HepG2 (cell line): ENCODE data around the gene REPIN1. TPM values are rescaled to one million over a fixed set of nuclear protein-coding genes. Genes with fewer than 3 reads are reported as not detected.

Experiments used
- ATAC-seq: fragments of 200-7000 bp; cut with Tn5 transposase; 3 replicates; pipeline ENCODE4 v1.9.1; 2020; ENCODE audit warnings: mild to moderate bottlenecking, moderate library complexity
- BruUV-seq: library from RNA; stranded (reverse); fragments of 400-500 nt; replicated peaks from 2 replicates; lab custom pipeline; 2021; lab: Mats Ljungman, UMichigan
- CTCF ChIA-PET: fragments of 300-600 bp; formaldehyde crosslinking; extraction: SDS; loops from one replicate; lab custom pipeline; 2021; ENCODE audit warnings: low total read pairs, inconsistent platforms, low intra/inter-chr PET ratio; lab: Yijun Ruan, JAX
- POLR2A ChIA-PET: fragments of 350-600 bp; sonication (Branson Sonifier 250); formaldehyde crosslinking; loops from one replicate; lab custom pipeline; 2020; ENCODE audit warnings: antibody characterized with exemption, inconsistent platforms; lab: Yijun Ruan, JAX
- DNase-seq: peaks from one replicate; pipeline ENCODE4 v3.0.0-alpha.2; 2015; ENCODE audit warnings: low spot score
- FAIRE-seq: peaks from 3 replicates; lab custom pipeline; 2011; peaks lifted over from hg19 to GRCh38; lab: Jason Lieb, UNC
- H2AFZ ChIP-seq: one replicate; pipeline ENCODE4 v1.6.1; 2011; ENCODE audit warnings: low read length, inconsistent platforms
- H3K27ac ChIP-seq: fragments of 300-600 bp; 3 replicates; pipeline ENCODE4 v1.8.0; 2011; ENCODE audit warnings: mixed run types, mild to moderate bottlenecking, mixed read lengths, low read length, inconsistent platforms; ENCODE audit not compliant: insufficient read depth; ENCODE audit errors: extremely low read length
- H3K27me3 ChIP-seq, 2 experiments: fragments of 200-600 bp in 1 of 2; 2 replicates in 1 of 2; 3 replicates in 1 of 2; pipeline versions ENCODE4 v1.6.0 to v1.8.0; 2011; ENCODE audit warnings: low read length in 2 of 2, mild to moderate bottlenecking in 2 of 2, moderate library complexity in 2 of 2, inconsistent platforms in 1 of 2; ENCODE audit not compliant: insufficient read depth in 2 of 2, control insufficient read depth in 1 of 2
- H3K36me3 ChIP-seq, 2 experiments: fragments of 200-600 bp in 1 of 2; replicated peaks in 1 of 2; 2 replicates in 1 of 2; 3 replicates in 1 of 2; pipeline versions ENCODE4 v1.5.1 to v1.8.0; 2011; ENCODE audit warnings: low read length in 2 of 2, inconsistent platforms in 1 of 2; ENCODE audit not compliant: insufficient read depth in 2 of 2, control insufficient read depth in 1 of 2
- H3K4me1 ChIP-seq: 2 replicates; pipeline ENCODE4 v1.5.1; 2012; ENCODE audit warnings: low read length, inconsistent platforms; ENCODE audit not compliant: insufficient read depth
- H3K4me2 ChIP-seq: 2 replicates; pipeline ENCODE4 v1.6.0; 2011; ENCODE audit warnings: low read depth, low read length, inconsistent platforms
- H3K4me3 ChIP-seq, 3 experiments: fragments of 200-600 bp in 1 of 3; sonication (generic), shearing (Covaris generic) in 1 of 3; replicated peaks in 1 of 3; 2 replicates each; pipeline ENCODE4 v1.5.1; 2011 to 2016; ENCODE audit warnings: low read length in 3 of 3, inconsistent platforms in 2 of 3, low read depth in 2 of 3, mild to moderate bottlenecking in 2 of 3, control low read depth in 1 of 3, mixed read lengths in 1 of 3; ENCODE audit not compliant: insufficient read depth in 1 of 3
- H3K79me2 ChIP-seq: one replicate; pipeline ENCODE4 v1.6.1; 2011; ENCODE audit warnings: low read length, inconsistent platforms; ENCODE audit not compliant: insufficient read depth
- H3K9ac ChIP-seq: 2 replicates; pipeline ENCODE4 v1.6.0; 2011; ENCODE audit warnings: mild to moderate bottlenecking, low read depth, low read length, inconsistent platforms; ENCODE audit not compliant: insufficient read depth
- H3K9me3 ChIP-seq: 2 replicates; pipeline ENCODE4 v1.5.1; 2012; ENCODE audit warnings: mild to moderate bottlenecking, low read length
- H4K20me1 ChIP-seq: 2 replicates; pipeline ENCODE4 v1.6.0; 2011; ENCODE audit warnings: inconsistent platforms, mild to moderate bottlenecking, low read length, moderate library complexity; ENCODE audit not compliant: insufficient read depth
- ASH2L ChIP-seq: fragments of 300-600, 200-600 bp; sonication (generic); IDR thresholded peaks from 2 replicates; pipeline ENCODE4 v1.7.0; 2017; ENCODE audit warnings: low read depth, mild to moderate bottlenecking, moderate library complexity, mixed read lengths, low read length; ENCODE audit not compliant: insufficient read length
- CENPBD1 ChIP-seq: sonication (generic); formaldehyde crosslinking; IDR thresholded peaks from 2 replicates; pipeline ENCODE4 v1.8.0; 2022; ENCODE audit warnings: missing genetic modification reagents, low read depth, mild to moderate bottlenecking, borderline replicate concordance
- DMTF1 ChIP-seq: sonication (generic); formaldehyde crosslinking; IDR thresholded peaks from 2 replicates; pipeline ENCODE4 v1.4.0; 2020; ENCODE audit warnings: mild to moderate bottlenecking, missing genetic modification reagents
- MIER3 ChIP-seq: IDR thresholded peaks from 2 replicates; pipeline ENCODE4 v1.6.1; 2016; ENCODE audit warnings: missing compliant biosample characterization, borderline replicate concordance
- PHB2 ChIP-seq: fragments of 450-650 bp; IDR thresholded peaks from 2 replicates; pipeline ENCODE4 v1.6.1; 2018; ENCODE audit not compliant: partially characterized antibody
- POLR2G ChIP-seq: fragments of 200-400 bp; formaldehyde crosslinking; IDR thresholded peaks from 2 replicates; pipeline ENCODE4 v1.6.1; 2018; ENCODE audit warnings: mild to moderate bottlenecking, low read depth, low read length, moderate library complexity
- SMAD9 ChIP-seq: sonication (generic); formaldehyde crosslinking; IDR thresholded peaks from 2 replicates; pipeline ENCODE4 v1.5.1; 2020; ENCODE audit warnings: mild to moderate bottlenecking, missing genetic modification reagents
- SMYD3 ChIP-seq: sonication (generic); formaldehyde crosslinking; IDR thresholded peaks from 2 replicates; pipeline ENCODE4 v1.8.1; 2023; ENCODE audit warnings: mild to moderate bottlenecking, missing genetic modification reagents
- TCF7 ChIP-seq: sonication (generic); IDR thresholded peaks from 2 replicates; pipeline ENCODE4 v1.6.1; 2016; ENCODE audit warnings: antibody characterized with exemption, low read depth
- ZNF275 ChIP-seq: sonication (generic); formaldehyde crosslinking; IDR thresholded peaks from 2 replicates; pipeline ENCODE4 v1.8.0; 2022; ENCODE audit warnings: missing genetic modification reagents, mild to moderate bottlenecking, inconsistent platforms, borderline replicate concordance
- ZNF607 ChIP-seq: sonication (generic); formaldehyde crosslinking; IDR thresholded peaks from 2 replicates; pipeline ENCODE4 v1.5.1; 2020; ENCODE audit warnings: missing genetic modification reagents, mild to moderate bottlenecking, borderline replicate concordance
- ZNF772 ChIP-seq: sonication (generic); formaldehyde crosslinking; IDR thresholded peaks from 2 replicates; pipeline ENCODE4 v1.5.0; 2020; ENCODE audit warnings: mild to moderate bottlenecking, missing genetic modification reagents
- ZNF800 ChIP-seq: sonication (generic); formaldehyde crosslinking; IDR thresholded peaks from 2 replicates; pipeline ENCODE4 v1.4.0; 2020; ENCODE audit warnings: missing genetic modification reagents
- ZSCAN21 ChIP-seq: sonication (generic); formaldehyde crosslinking; IDR thresholded peaks from 2 replicates; pipeline ENCODE4 v1.8.0; 2022; ENCODE audit warnings: mild to moderate bottlenecking, missing genetic modification reagents, moderate library complexity, borderline replicate concordance
- WGBS: methylation state at CpG from one replicate; pipeline ENCODE4 v1.1.6; 2017; ENCODE audit warnings: low lambda C conversion rate; 5-methylcytosine and 5-hydroxymethylcytosine counted together
- in situ Hi-C: cut with HindIII; loops from 2 replicates; pipeline ENCODE4 v1.10.0; 2017; ENCODE audit warnings: low pct_unique_long_range_greater_than_20kb; ENCODE audit not compliant: extremely low pct_ligation_motif_present
- intact Hi-C: fragments of 100-400 bp; cut with micrococcal nuclease; formaldehyde crosslinking; loops from one replicate; pipeline ENCODE4 v1.10.0; 2022; ENCODE audit not compliant: unreplicated experiment
- polyA plus RNA-seq, 8 experiments: library from polyadenylated mRNA; depleted of rRNA in 3 of 8; stranded (reverse) in 7 of 8; unstranded in 1 of 8; fragments of >200 nt; fragmentation: Illumina TruSeq in 4 of 8; extraction: Trizol in 4 of 8; gene quantifications; 2 replicates each; pipeline versions ENCODE4 v1.2.1 to v1.2.3, GENCODE V29; 2011 to 2016; ENCODE audit warnings: low read depth in 4 of 8, missing spikeins in 1 of 8, mixed read lengths in 1 of 8; ENCODE audit not compliant: insufficient read depth in 1 of 8
- total RNA-seq, 5 experiments: library from RNA; depleted of rRNA; stranded (reverse); fragments of >200 nt; fragmentation: Illumina TruSeq; extraction: Trizol; gene quantifications; 2 replicates each; pipeline ENCODE4 v1.2.3, GENCODE V29; 2016; ENCODE audit warnings: low read depth in 1 of 5

REPIN1 gene
- total and polyA plus RNA-seq, 2 of the 13 experiments (the other 11 are each of a cell fraction or from before 2014, with no cell fraction given): 69.9 to 108 TPM

GRCh38 chr7:150399421-150400007, 30.9 kb downstream of the REPIN1 start:
- peaks cover 2 to 15% of the 10 kb centered on the region in 2 experiments; a peak in 2 of 5 replicates for H3K36me3 ChIP-seq
- no TSS peak for BruUV-seq
- no peak overlapping the region for H3K9ac ChIP-seq
- H3K27ac ChIP-seq: no peak overlapping the region
- no peak overlapping the region for H3K4me2 ChIP-seq
- no peaks in the 10 kb centered on the region for H4K20me1 ChIP-seq
- CTCF ChIA-PET: no interaction called here
- H3K4me1 ChIP-seq: peaks cover 50% of the 10 kb centered on the region
- TF ChIP-seq DMTF1 (CRISPR knock-in tag): no peak
- TF ChIP-seq POLR2G: no peak
- TF ChIP-seq ZNF800 (CRISPR knock-in tag): no peak
- TF ChIP-seq ASH2L: no peak
- TF ChIP-seq PHB2: no peak
- no peak for TF ChIP-seq CENPBD1 (CRISPR knock-in tag)
- no peak for TF ChIP-seq SMAD9
- TF ChIP-seq TCF7: no peak
- no peak for TF ChIP-seq ZNF607
- TF ChIP-seq SMYD3 (CRISPR knock-in tag): no peak
- TF ChIP-seq ZNF772 (CRISPR knock-in tag): no peak
- TF ChIP-seq MIER3 (CRISPR knock-in tag): no peak
- TF ChIP-seq ZNF275 (CRISPR knock-in tag): no peak
- no peak for TF ChIP-seq ZSCAN21
- no peaks in the 10 kb centered on the region for H3K9me3 ChIP-seq
- POLR2A ChIA-PET: interaction anchor here (0.7 to 8.8 kb wide), 2 partner anchors 13 to 31 kb away, joined by 3 to 181 read pairs; partner anchors contain the start of gene REPIN1
- WGBS: 92% methylated on average over 9 of the region's 15 CpGs
- H3K4me3 ChIP-seq: no peak overlapping the region
- in situ Hi-C loops: loop anchor here (5.0 kb wide), 1 partner anchor 57 kb away; the partner anchor contains the start of gene RARRES2
- no peak for FAIRE-seq
- no peaks in the 10 kb centered on the region for H3K27me3 ChIP-seq
- intact Hi-C loops: no loop called here
- no peak for ATAC-seq
- no peak for DNase-seq
- H2AFZ ChIP-seq: no peak overlapping the region
- H3K79me2 ChIP-seq: no peaks in the 10 kb centered on the region
